K562 (cell line): Measurements from ENCODE around the gene SPINK2. TPM values are rescaled to one million over a fixed set of nuclear protein-coding genes. Genes with fewer than 3 reads are reported as not detected.
A peak's percentile ranks its signal among the peaks of the same experiment; 100 is the strongest.

Source experiments
- ATAC-seq: fragments of 200-7000 bp; cut with Tn5 transposase; 3 replicates; pipeline ENCODE4 v1.9.1; 2020; ENCODE audit warnings: moderate library complexity
- BruUV-seq: library from RNA; stranded (reverse); fragments of 400-500 nt; replicated peaks from 2 replicates; lab custom pipeline; 2021; lab: Mats Ljungman, UMichigan
- CTCF ChIA-PET: fragments of 300-600 bp; formaldehyde crosslinking; extraction: SDS; loops from one replicate; lab custom pipeline; 2021; ENCODE audit warnings: low intra/inter-chr PET ratio; lab: Yijun Ruan, JAX
- POLR2A ChIA-PET: fragments of 300-600, 350-650 bp; sonication (Branson Sonifier 250); formaldehyde crosslinking; extraction: SDS; loops from one replicate; lab custom pipeline; 2021; ENCODE audit warnings: antibody characterized with exemption, inconsistent platforms; lab: Yijun Ruan, JAX
- DNase-seq, 4 experiments: peaks; one replicate each; pipeline versions ENCODE4 v3.0.0 to v3.0.0-alpha.2; 2011 to 2018; ENCODE audit warnings: low spot score in 3 of 4, mixed read lengths in 3 of 4; ENCODE audit errors: extremely low read depth in 1 of 4
- FAIRE-seq: peaks from 2 replicates; lab custom pipeline; 2011; peaks lifted over from hg19 to GRCh38; lab: Jason Lieb, UNC
- H2AFZ ChIP-seq: 2 replicates; pipeline ENCODE4 v1.6.0; 2011; ENCODE audit warnings: low read depth, low read length, control low read depth, inconsistent platforms
- H3K27ac ChIP-seq: fragments of 200-600 bp; 3 replicates; pipeline ENCODE4 v1.8.0; 2011; ENCODE audit warnings: low read depth, mild to moderate bottlenecking, control low read depth, inconsistent platforms, low read length, moderate library complexity, mixed read lengths; ENCODE audit errors: extremely low read depth
- H3K27me3 ChIP-seq, 2 experiments: fragments of 300-600 bp in 1 of 2; 2 replicates in 1 of 2; 3 replicates in 1 of 2; pipeline versions ENCODE4 v1.6.0 to v1.8.0; 2011; ENCODE audit warnings: inconsistent platforms in 2 of 2, low read length in 2 of 2, mild to moderate bottlenecking in 1 of 2, mixed read lengths in 1 of 2, moderate library complexity in 1 of 2; ENCODE audit not compliant: control insufficient read depth in 2 of 2, insufficient read depth in 2 of 2
- H3K36me3 ChIP-seq: fragments of 300-600 bp; 3 replicates; pipeline ENCODE4 v1.8.0; 2011; ENCODE audit warnings: mild to moderate bottlenecking, low read length, inconsistent platforms; ENCODE audit not compliant: control insufficient read depth, insufficient read depth
- H3K4me1 ChIP-seq, 2 experiments: fragments of 200-600 bp in 1 of 2; replicated peaks in 1 of 2; 2 replicates in 1 of 2; 3 replicates in 1 of 2; pipeline versions ENCODE4 v1.5.1 to v1.8.0; 2011; ENCODE audit warnings: inconsistent platforms in 2 of 2, low read length in 2 of 2, mild to moderate bottlenecking in 1 of 2, mixed read lengths in 1 of 2, moderate library complexity in 1 of 2; ENCODE audit not compliant: control insufficient read depth in 2 of 2, insufficient read depth in 2 of 2
- H3K4me2 ChIP-seq: 2 replicates; pipeline ENCODE4 v1.6.1; 2011; ENCODE audit warnings: low read length, control low read depth, inconsistent platforms, mixed read lengths; ENCODE audit not compliant: insufficient read depth
- H3K4me3 ChIP-seq: fragments of 200-600 bp; sonication (generic), shearing (Covaris generic); 2 replicates; pipeline ENCODE4 v1.5.1; 2016; ENCODE audit warnings: control low read depth, inconsistent platforms
- H3K79me2 ChIP-seq: fragments of 200-600 bp; 3 replicates; pipeline ENCODE4 v1.8.0; 2011; ENCODE audit warnings: low read length, inconsistent platforms; ENCODE audit not compliant: control insufficient read depth, insufficient read depth
- H3K9ac ChIP-seq, 2 experiments: 2 replicates each; pipeline versions ENCODE4 v1.6.0 to v1.6.1; 2011; ENCODE audit warnings: low read depth in 2 of 2, low read length in 2 of 2, control low read depth in 1 of 2, inconsistent platforms in 1 of 2, mild to moderate bottlenecking in 1 of 2, mixed read lengths in 1 of 2; ENCODE audit not compliant: insufficient read depth in 1 of 2
- H3K9me1 ChIP-seq: one replicate; pipeline ENCODE4 v1.6.0; 2011; ENCODE audit warnings: inconsistent platforms, mild to moderate bottlenecking, low read length, moderate library complexity; ENCODE audit not compliant: control insufficient read depth, insufficient read depth
- H3K9me3 ChIP-seq: replicated peaks from 2 replicates; pipeline ENCODE4 v1.5.1; 2011; ENCODE audit warnings: low read depth, low read length, inconsistent platforms; ENCODE audit not compliant: control insufficient read depth, insufficient read depth
- H4K20me1 ChIP-seq: replicated peaks from 2 replicates; pipeline ENCODE4 v1.6.1; 2011; ENCODE audit warnings: low read length, inconsistent platforms, mixed read lengths; ENCODE audit not compliant: control insufficient read depth, insufficient read depth
- ATF4 ChIP-seq: fragments of 450-650 bp; formaldehyde crosslinking; IDR thresholded peaks from 2 replicates; pipeline ENCODE4 v1.4.0; 2022; ENCODE audit warnings: mild to moderate bottlenecking, moderate library complexity
- KDM2B ChIP-seq: fragments of 250-450 bp; sonication (Bioruptor Pico); IDR thresholded peaks from 2 replicates; pipeline ENCODE4 v1.8.0; 2021; ENCODE audit warnings: mild to moderate bottlenecking, moderate library complexity
- KDM5B ChIP-seq: fragments of 200-600 bp; sonication (generic); IDR thresholded peaks from 2 replicates; pipeline ENCODE4 v1.6.1; 2012; ENCODE audit warnings: low read depth, mild to moderate bottlenecking, moderate library complexity, low read length, control low read depth, inconsistent platforms; ENCODE audit not compliant: insufficient replicate concordance
- MITF ChIP-seq: IDR thresholded peaks from 2 replicates; pipeline ENCODE4 v1.6.1; 2014; ENCODE audit warnings: antibody characterized with exemption
- VEZF1 ChIP-seq: fragments of 200-800 bp; sonication (Bioruptor generic); IDR thresholded peaks from 2 replicates; pipeline ENCODE4 v1.6.1; 2017; ENCODE audit warnings: missing genetic modification characterization, missing compliant biosample characterization
- ZKSCAN1 ChIP-seq: fragments of 150-350 bp; IDR thresholded peaks from 2 replicates; pipeline ENCODE4 v1.6.1; 2016; ENCODE audit warnings: low read depth, low read length
- ZKSCAN8 ChIP-seq: fragments of 200-800 bp; sonication (Bioruptor generic); IDR thresholded peaks from 2 replicates; pipeline ENCODE4 v1.6.1; 2016; ENCODE audit warnings: missing genetic modification characterization, missing compliant biosample characterization
- ZNF212 ChIP-seq: fragments of 450-650 bp; formaldehyde crosslinking; IDR thresholded peaks from 2 replicates; pipeline ENCODE4 v1.4.0; 2020; ENCODE audit warnings: mild to moderate bottlenecking
- WGBS: fragments of 100-300 bp; shearing (Covaris generic); methylation state at CpG from one replicate; pipeline ENCODE4 v1.1.6; 2016; ENCODE audit warnings: low coverage, mixed read lengths; ENCODE audit not compliant: insufficient coverage; ENCODE audit errors: missing lambda C conversion rate; 5-methylcytosine and 5-hydroxymethylcytosine counted together
- in situ Hi-C: fragments of 300-500 bp; cut with MboI; formaldehyde crosslinking; loops from 4 replicates; pipeline ENCODE4 v1.15.0; 2018; ENCODE audit warnings: inconsistent platforms, mixed read lengths
- intact Hi-C: fragments of 100-400 bp; cut with micrococcal nuclease; formaldehyde crosslinking; loops from 2 replicates; pipeline ENCODE4 v1.14.2; 2022
- polyA plus RNA-seq, 8 experiments: library from polyadenylated mRNA; depleted of rRNA in 4 of 8; stranded (reverse) in 5 of 8; unstranded in 3 of 8; fragments of >200 nt; fragmentation: Nextera tagmentation in 2 of 8; fragmentation: Illumina TruSeq in 1 of 8; extraction: Ambion mirVana in 2 of 8; extraction: Trizol in 1 of 8; gene quantifications; 2 replicates each; pipeline versions ENCODE4 v1.2.1 to v1.2.3, GENCODE V29; 2011 to 2014; ENCODE audit warnings: inconsistent platforms in 1 of 8, missing spikeins in 1 of 8
- total RNA-seq, 7 experiments: library from RNA; depleted of rRNA in 6 of 7; stranded (reverse); fragments of >200 nt in 6 of 7; fragmentation: Illumina TruSeq in 2 of 7; extraction: Trizol in 2 of 7; gene quantifications; 2 replicates each; pipeline versions ENCODE4 v1.2.1 to v1.2.3, GENCODE V29; 2011 to 2021; ENCODE audit warnings: low replicate concordance in 1 of 7
- TF ChIP-seq, protein P1 (sequence below): fragments of 250-450 bp; sonication (Bioruptor Pico); IDR thresholded peaks from 2 replicates; pipeline ENCODE4 v1.5.0; 2022; ENCODE audit warnings: mild to moderate bottlenecking

The SPINK2 gene
- total and polyA plus RNA-seq, 9 of the 15 experiments (the other 6 are each of a cell fraction or from before 2014, with no cell fraction given): not detected

GRCh38 chr4:56786955-56787354, 34.5 kb downstream of the SPINK2 start:
- Histone ChIP-seq H3K79me2 (no peaks in the 10 kb centered on the region), H2AFZ (no peak overlapping the region), H3K36me3 (no peaks in the 10 kb centered on the region), H3K9ac (no peak overlapping the region), H3K4me3 (no peak overlapping the region), H3K9me3 (no peaks in the 10 kb centered on the region), H3K4me1 (peaks cover 0 to 5% of the 10 kb centered on the region in 2 experiments; a peak in 4 of 5 replicates), H4K20me1 (no peaks in the 10 kb centered on the region), H3K27me3 (peaks cover 15 to 32% of the 10 kb centered on the region in 2 experiments), H3K9me1 (no peaks in the 10 kb centered on the region), H3K27ac (no peak overlapping the region), H3K4me2 (no peak overlapping the region)
- in situ Hi-C loops (no loop called here), intact Hi-C loops (no loop called here)
- TF ChIP-seq VEZF1 (CRISPR knock-in tag) (peak; percentile 18; the same call in 1 of the 2 replicates), ZKSCAN8 (CRISPR knock-in tag) (no peak)
- 0% methylated on average over 9 of the region's 9 CpGs for WGBS
- no peak for FAIRE-seq
- POLR2A ChIA-PET: interaction anchor here (0.6 kb wide), 1 partner anchor 26 kb away, joined by 3 read pairs; no protein-coding TSS in a partner anchor
- ATAC-seq: peak; percentile 29; the same call in 2 of the 3 replicates
- CTCF ChIA-PET: no interaction called here
- no TSS peak for BruUV-seq
- no peak for DNase-seq

- Histone ChIP-seq H3K9me1 (no peaks in the 10 kb centered on the region), H3K9ac (no peak overlapping the region), H2AFZ (no peak overlapping the region), H3K36me3 (no peaks in the 10 kb centered on the region), H3K27ac (no peak overlapping the region), H3K4me1 (peaks cover 0 to 5% of the 10 kb centered on the region in 2 experiments; a peak in 4 of 5 replicates), H3K4me3 (no peak overlapping the region), H3K79me2 (no peaks in the 10 kb centered on the region), H3K27me3 (peaks cover 25 to 27% of the 10 kb centered on the region in 2 experiments), H4K20me1 (no peaks in the 10 kb centered on the region), H3K9me3 (no peaks in the 10 kb centered on the region), H3K4me2 (no peak overlapping the region)
- intact Hi-C loops: no loop called here
- FAIRE-seq: no peak
- no peak for ATAC-seq
- ChIA-PET POLR2A (interaction anchor here (0.7 kb wide), 1 partner anchor 16 kb away, joined by 3 read pairs; no protein-coding TSS in a partner anchor), CTCF (no interaction called here)
- no peak for DNase-seq
- 0% methylated on average over 4 of the region's 5 CpGs for WGBS
- in situ Hi-C loops: no loop called here
- no TSS peak for BruUV-seq
- no peak for TF ChIP-seq ZKSCAN1
- TF ChIP-seq, protein P1, sequence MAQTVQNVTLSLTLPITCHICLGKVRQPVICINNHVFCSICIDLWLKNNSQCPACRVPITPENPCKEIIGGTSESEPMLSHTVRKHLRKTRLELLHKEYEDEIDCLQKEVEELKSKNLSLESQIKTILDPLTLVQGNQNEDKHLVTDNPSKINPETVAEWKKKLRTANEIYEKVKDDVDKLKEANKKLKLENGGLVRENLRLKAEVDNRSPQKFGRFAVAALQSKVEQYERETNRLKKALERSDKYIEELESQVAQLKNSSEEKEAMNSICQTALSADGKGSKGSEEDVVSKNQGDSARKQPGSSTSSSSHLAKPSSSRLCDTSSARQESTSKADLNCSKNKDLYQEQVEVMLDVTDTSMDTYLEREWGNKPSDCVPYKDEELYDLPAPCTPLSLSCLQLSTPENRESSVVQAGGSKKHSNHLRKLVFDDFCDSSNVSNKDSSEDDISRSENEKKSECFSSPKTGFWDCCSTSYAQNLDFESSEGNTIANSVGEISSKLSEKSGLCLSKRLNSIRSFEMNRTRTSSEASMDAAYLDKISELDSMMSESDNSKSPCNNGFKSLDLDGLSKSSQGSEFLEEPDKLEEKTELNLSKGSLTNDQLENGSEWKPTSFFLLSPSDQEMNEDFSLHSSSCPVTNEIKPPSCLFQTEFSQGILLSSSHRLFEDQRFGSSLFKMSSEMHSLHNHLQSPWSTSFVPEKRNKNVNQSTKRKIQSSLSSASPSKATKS (CRISPR knock-in tag): no peak
- no peak for TF ChIP-seq MITF
- TF ChIP-seq KDM5B: no peak
- no peak for TF ChIP-seq ATF4 (CRISPR knock-in tag)
- TF ChIP-seq ZNF212 (CRISPR knock-in tag): no peak
- TF ChIP-seq KDM2B (CRISPR knock-in tag): no peak
Measured at GRCh38 chr4:56783986-56784385, 37.5 kb downstream of the SPINK2 start.
